Measurements from ENCODE around the gene BPTF. TPM values are rescaled to one million over a fixed set of nuclear protein-coding genes. Genes with fewer than 3 reads are reported as not detected.

Gene BPTF
- total RNA-seq, 1 donor from 2014 or later: 77.1 TPM

- no peaks in the 10 kb centered on the region for H3K4me1 Mint-ChIP-seq
- no peak for DNase-seq
- intact Hi-C loops (cut with micrococcal nuclease): no loop called here
Observed at GRCh38 chr17:68029512-68030215, 204.4 kb downstream of the BPTF start.

More at GRCh38 chr17:68029512-68030215, 204.4 kb downstream of the BPTF start:
- Mint-ChIP-seq H3K4me3 (no peak overlapping the region), H3K36me3 (ENCODE audit: low read depth) (no peaks in the 10 kb centered on the region), H3K9me3 (no peaks in the 10 kb centered on the region), H3K27ac (no peak overlapping the region), H3K27me3 (no peaks in the 10 kb centered on the region)

Other genes starting within 250 kb of the BPTF start
- gene NOL11, start 107.6 kb upstream of the BPTF start, total RNA-seq: 110 and 118 TPM in 2 replicates
- 26.6 and 28.0 TPM in 2 replicates for gene C17orf58, start 171.0 kb downstream of the BPTF start, total RNA-seq
- gene KPNA2, start 210.2 kb downstream of the BPTF start, total RNA-seq: 210 and 240 TPM in 2 replicates